Skeletal muscle satellite cell (primary cell): ENCODE measurements around the gene RPS17.

Experiments
- H3K27me3 ChIP-seq: 2 replicates; pipeline ENCODE4 v1.7.0; 2013; ENCODE audit warnings: low read length; ENCODE audit not compliant: control insufficient read depth, insufficient read depth
- H3K36me3 ChIP-seq: 2 replicates; pipeline ENCODE4 v1.7.0; 2013; ENCODE audit warnings: mild to moderate bottlenecking, control low read depth, low read length; ENCODE audit not compliant: insufficient read depth
- H3K4me1 ChIP-seq: 2 replicates; pipeline ENCODE4 v1.7.0; 2013; ENCODE audit warnings: low read length; ENCODE audit not compliant: control insufficient read depth, insufficient read depth
- H3K4me2 ChIP-seq: 2 replicates; pipeline ENCODE4 v1.7.0; 2013; ENCODE audit warnings: mild to moderate bottlenecking, low read length
- H3K4me3 ChIP-seq: 2 replicates; pipeline ENCODE4 v1.7.0; 2013; ENCODE audit warnings: low read length
- H3K9ac ChIP-seq: 2 replicates; pipeline ENCODE4 v1.7.0; 2013; ENCODE audit warnings: mild to moderate bottlenecking, low read depth, low read length, moderate library complexity
- H3K9me3 ChIP-seq: replicated peaks from 2 replicates; pipeline ENCODE4 v1.7.0; 2013; ENCODE audit warnings: mild to moderate bottlenecking, control low read depth, low read length

The RPS17 gene

DNA sequence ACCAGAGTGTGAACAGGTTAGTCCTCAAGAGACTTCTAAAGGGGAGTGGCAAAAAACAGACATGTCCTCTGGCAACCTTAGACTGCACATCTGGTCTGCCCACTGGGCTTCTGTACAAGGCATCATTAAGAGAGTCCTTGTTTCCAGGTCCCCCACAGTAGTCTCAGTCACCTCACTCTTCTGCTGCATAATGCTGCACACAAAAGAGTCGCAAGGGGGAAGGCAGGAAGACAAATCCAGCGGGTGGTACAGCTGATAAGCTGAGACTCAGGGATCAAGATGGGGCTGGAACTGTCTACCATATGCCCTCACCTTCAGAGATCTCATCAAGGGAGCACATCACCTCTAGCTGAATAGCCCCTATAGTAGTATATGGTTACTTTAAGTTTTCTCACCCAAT, 27.4 kb upstream of the RPS17 start:
- Histone ChIP-seq H3K27me3 (no peaks in the 10 kb centered on the region), H3K9ac (no peak overlapping the region), H3K4me3 (no peak overlapping the region), H3K9me3 (no peaks in the 10 kb centered on the region), H3K4me2 (no peak overlapping the region), H3K36me3 (no peaks in the 10 kb centered on the region), H3K4me1 (peaks cover 22% of the 10 kb centered on the region)

DNA sequence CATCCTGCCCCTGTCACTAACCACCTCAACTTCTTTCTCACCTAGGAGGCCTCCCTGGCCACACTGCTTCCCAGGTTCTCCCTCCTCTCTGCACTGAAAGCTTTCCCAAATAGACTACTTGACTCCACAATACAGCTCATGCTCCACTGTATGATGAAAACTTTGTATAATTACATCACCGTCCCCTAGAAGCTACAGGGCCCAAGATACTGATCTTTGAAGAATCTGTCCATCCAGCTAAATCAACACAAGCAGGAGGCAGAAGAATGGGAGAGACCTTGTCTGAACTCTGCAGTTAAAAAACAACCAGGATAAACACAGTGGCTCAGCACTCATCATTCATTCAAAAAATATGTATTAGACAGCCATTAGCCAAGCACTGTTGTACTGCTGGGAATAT, 26.4 kb upstream of the RPS17 start:
- Histone ChIP-seq H3K4me1 (peaks cover 14% of the 10 kb centered on the region), H3K4me3 (no peak overlapping the region), H3K4me2 (no peak overlapping the region), H3K36me3 (no peaks in the 10 kb centered on the region), H3K9ac (no peak overlapping the region), H3K27me3 (no peaks in the 10 kb centered on the region), H3K9me3 (no peaks in the 10 kb centered on the region)

DNA sequence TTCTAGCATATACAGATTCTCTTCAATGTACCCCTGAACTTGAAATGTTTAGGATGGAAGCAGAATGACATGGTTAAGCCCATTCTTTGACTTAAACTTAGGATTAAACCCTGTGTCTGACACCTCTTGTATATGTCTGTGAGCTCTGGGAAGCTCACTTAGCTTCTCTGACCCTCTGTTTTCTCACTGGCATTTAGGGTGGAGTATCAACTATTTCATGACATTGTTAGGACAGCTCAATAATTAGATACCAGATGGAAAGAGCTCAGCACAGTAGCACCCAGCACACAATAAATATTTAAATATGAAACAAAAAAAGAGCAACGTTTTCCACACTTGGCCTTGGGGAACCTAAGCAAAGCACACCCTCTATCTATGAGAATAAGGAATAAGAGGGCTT, 18.2 kb upstream of the RPS17 start:
- H3K4me1 ChIP-seq = peaks cover 11% of the 10 kb centered on the region
- H3K9ac ChIP-seq = no peak overlapping the region
- no peaks in the 10 kb centered on the region for H3K36me3 ChIP-seq
- H3K27me3 ChIP-seq = no peaks in the 10 kb centered on the region
- H3K9me3 ChIP-seq = no peaks in the 10 kb centered on the region
- no peak overlapping the region for H3K4me2 ChIP-seq
- no peak overlapping the region for H3K4me3 ChIP-seq

DNA sequence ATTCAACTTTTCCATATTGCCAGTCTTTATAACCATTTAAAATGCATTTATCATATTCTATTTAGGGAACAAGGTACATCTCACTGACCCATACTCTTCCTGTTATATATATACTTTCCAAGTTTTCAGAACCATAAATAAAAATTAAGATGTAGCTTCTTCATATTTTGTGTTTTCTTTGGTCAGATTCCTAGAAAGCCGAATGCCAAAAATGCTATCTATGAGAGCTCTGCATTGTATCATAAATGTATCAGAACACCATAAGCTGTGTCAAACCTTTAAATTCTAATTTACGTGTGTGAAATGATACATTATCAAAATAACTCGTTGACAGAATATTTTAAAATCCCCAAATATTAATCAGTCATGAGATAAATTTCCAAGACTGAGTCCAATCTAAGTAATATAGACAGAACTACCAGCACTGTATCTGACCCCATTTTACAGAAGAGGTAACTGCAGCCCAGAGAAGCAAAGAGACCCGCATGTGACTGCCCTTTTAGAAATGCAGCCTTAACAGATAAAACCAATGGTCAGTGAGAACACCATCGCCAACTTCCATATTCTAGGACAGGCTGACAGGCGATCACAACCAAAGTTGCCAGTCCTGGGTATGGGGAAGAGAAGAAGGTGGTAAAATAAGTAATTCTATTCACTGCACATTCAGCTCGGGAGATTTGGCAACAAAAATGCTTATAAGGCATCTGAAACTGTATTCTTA, 16.2 kb upstream of the RPS17 start:
- Histone ChIP-seq H3K36me3 (no peaks in the 10 kb centered on the region), H3K4me2 (no peak overlapping the region), H3K9me3 (no peaks in the 10 kb centered on the region), H3K4me3 (no peak overlapping the region), H3K27me3 (peaks cover 2% of the 10 kb centered on the region), H3K4me1 (peaks cover 11% of the 10 kb centered on the region), H3K9ac (no peak overlapping the region)

DNA sequence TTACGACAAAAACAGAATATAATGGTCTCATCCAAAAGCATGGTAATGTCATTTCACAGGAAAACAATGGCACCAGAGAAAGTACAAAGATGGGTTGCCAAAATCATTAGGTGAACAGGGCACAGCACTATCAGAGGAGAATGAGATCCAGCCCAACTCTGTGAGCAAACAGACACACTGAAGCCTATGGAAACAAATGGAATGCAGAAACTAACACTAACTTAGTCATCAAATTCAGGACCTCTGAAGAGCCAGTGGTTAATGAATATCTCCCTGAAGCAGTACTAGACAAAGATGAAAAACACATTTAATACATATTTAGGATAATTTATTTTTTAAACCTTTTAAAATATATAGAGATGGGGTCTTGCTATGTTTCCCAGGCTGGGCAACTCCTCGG, 14.6 kb upstream of the RPS17 start:
- peaks cover 11% of the 10 kb centered on the region for H3K4me1 ChIP-seq
- no peak overlapping the region for H3K4me2 ChIP-seq
- no peaks in the 10 kb centered on the region for H3K36me3 ChIP-seq
- no peaks in the 10 kb centered on the region for H3K9me3 ChIP-seq
- peaks cover 5% of the 10 kb centered on the region for H3K27me3 ChIP-seq
- no peak overlapping the region for H3K4me3 ChIP-seq
- H3K9ac ChIP-seq = no peak overlapping the region

DNA sequence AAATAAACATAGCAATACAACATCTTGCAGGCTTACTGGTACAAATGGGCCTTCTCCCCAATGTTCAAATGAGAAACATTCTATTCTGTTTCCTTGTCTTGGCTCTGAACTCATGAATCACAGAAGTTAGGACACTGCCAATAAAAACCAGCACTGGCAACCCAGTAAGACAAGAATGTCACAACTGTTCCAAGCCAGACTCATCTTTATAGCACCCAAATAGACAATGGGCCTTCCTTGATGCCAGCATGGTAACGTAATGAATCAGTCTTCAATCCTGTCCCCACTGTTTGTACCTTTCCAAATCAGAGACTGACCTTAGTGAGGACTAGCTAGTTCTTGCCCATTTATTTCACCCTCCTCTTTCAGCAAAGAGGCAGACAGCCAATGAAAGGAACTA, 14.1 kb upstream of the RPS17 start:
- peaks cover 11% of the 10 kb centered on the region for H3K4me1 ChIP-seq
- no peak overlapping the region for H3K4me3 ChIP-seq
- no peak overlapping the region for H3K9ac ChIP-seq

DNA sequence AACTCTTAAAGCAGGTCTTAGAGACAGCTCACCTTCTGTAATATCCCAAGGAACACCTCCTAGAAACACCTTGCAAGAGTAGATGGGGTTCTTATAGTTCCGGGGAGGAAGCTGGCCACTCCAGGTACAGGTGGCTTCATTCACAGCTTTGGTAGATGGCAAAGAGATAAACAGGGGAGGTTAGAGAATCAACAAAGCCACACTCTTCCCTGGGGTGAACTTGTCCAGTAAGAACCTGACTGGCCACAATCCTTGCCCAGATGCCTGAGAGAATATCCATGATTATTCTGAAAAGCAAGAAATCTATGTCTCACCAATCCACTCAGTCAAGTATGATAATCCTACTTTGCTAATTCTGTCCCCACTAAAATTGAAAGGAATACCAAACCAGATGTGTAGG, 13.6 kb upstream of the RPS17 start:
- Histone ChIP-seq H3K9me3 (no peaks in the 10 kb centered on the region), H3K27me3 (peaks cover 5% of the 10 kb centered on the region), H3K4me1 (peaks cover 11% of the 10 kb centered on the region), H3K4me3 (no peak overlapping the region), H3K4me2 (no peak overlapping the region), H3K36me3 (no peaks in the 10 kb centered on the region), H3K9ac (no peak overlapping the region)

More for the DNA sequence above, 14.1 kb upstream of the RPS17 start:
- no peaks in the 10 kb centered on the region for H3K36me3 ChIP-seq
- H3K9me3 ChIP-seq = no peaks in the 10 kb centered on the region
- H3K27me3 ChIP-seq = peaks cover 5% of the 10 kb centered on the region
- no peak overlapping the region for H3K4me2 ChIP-seq

DNA sequence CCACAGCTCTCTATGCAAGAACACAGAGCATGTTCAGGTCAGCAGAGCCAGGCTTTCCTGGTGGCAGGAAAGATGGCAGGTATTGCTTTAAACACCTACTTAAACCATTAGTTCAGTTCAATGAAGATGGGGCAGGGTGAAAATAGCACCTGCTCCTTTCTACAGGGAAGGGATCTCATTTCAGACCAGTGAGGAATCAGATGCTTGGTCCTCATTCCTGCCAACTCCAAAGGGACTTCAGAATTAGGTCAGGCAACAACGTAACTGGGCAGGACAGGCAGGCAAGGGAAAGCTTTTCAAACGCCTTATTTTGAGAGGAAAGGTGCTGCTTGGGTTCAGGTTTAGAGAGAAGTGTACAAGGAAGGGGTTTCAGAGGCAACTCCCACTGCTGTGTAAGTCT, 12.6 kb upstream of the RPS17 start:
- no peak overlapping the region for H3K4me3 ChIP-seq
- H3K9me3 ChIP-seq = no peaks in the 10 kb centered on the region
- H3K4me1 ChIP-seq = peaks cover 11% of the 10 kb centered on the region
- no peak overlapping the region for H3K9ac ChIP-seq
- peaks cover 5% of the 10 kb centered on the region for H3K27me3 ChIP-seq
- no peak overlapping the region for H3K4me2 ChIP-seq
- H3K36me3 ChIP-seq = no peaks in the 10 kb centered on the region

DNA sequence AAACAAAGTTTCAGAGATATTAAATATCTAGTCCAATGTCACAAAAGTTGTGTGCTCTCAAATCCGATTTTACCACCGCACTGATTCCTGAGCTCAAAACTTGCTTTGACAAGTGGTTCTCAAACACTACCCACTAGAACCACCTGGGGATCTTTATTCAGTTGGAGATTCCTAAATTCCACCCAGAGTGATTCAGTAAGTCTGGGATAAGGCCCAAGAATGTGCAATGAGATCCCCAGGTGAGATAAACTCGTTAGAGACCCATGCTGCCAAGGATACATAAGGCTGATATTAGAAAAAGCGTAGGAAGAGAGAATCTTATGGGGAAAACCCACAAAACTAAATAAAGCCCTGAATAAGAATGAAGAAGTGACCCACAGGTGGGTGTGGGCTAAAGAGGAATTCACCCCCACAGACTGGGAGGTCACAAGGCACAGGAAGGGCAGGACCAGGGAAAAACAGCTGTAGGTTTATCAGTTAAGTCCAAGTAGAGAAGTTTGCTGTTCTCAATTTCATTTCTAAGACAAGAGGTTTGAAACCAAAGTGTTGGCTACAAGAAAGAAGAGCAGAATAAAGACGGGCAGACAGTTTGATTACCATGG, 11.5 kb upstream of the RPS17 start:
- Histone ChIP-seq H3K4me1 (peaks cover 11% of the 10 kb centered on the region), H3K36me3 (no peaks in the 10 kb centered on the region), H3K27me3 (peaks cover 5% of the 10 kb centered on the region), H3K4me2 (no peak overlapping the region), H3K9me3 (no peaks in the 10 kb centered on the region), H3K4me3 (no peak overlapping the region), H3K9ac (no peak overlapping the region)

DNA sequence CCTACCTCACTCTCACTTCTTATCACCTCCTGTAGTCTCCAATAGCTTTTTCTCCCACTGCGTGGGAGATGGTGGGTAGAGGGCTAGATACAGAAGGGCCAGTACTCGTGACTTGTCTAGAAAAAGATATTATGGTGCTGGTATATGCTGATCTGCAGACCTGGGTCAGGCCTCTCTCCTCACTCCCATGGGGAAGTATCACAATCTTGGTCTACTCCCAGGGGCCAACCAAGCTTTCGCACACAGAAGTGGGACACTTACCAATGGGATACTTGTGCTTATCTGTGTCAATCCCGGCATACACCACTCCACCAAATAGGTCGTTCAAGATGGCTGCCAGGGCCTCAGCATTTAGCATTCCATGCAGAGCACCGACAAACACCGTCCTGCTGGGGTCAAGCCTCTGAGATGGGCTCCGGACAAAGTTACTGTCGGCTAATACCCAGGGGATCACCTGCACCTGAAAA, 9.0 kb upstream of the RPS17 start:
- Histone ChIP-seq H3K4me3 (no peak overlapping the region), H3K9ac (no peak overlapping the region), H3K36me3 (no peaks in the 10 kb centered on the region), H3K27me3 (peaks cover 5% of the 10 kb centered on the region), H3K4me1 (peaks cover 5% of the 10 kb centered on the region), H3K4me2 (no peak overlapping the region), H3K9me3 (no peaks in the 10 kb centered on the region)

DNA sequence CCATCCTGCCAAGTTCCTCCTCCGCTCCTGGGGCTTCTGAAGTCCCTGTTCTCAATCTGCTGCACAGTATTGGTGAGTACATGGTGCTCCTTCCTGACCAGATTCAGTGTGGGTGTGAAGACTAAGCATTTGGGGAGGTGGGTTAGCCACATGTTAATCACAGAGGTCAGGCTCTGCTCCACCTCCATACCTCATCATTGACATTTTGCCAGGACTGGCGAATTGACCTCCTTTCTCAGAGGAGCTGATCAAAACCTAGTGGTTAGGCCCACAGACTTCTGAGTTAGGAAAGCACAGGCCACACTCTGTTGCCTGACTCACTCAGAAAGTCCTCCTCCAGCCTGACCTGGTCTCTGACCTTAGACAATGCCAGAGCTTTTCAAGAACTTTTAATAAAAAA, 8.4 kb upstream of the RPS17 start:
- Histone ChIP-seq H3K9ac (no peak overlapping the region), H3K27me3 (peaks cover 5% of the 10 kb centered on the region), H3K36me3 (no peaks in the 10 kb centered on the region), H3K4me2 (no peak overlapping the region), H3K4me3 (no peak overlapping the region), H3K9me3 (no peaks in the 10 kb centered on the region), H3K4me1 (no peaks in the 10 kb centered on the region)

DNA sequence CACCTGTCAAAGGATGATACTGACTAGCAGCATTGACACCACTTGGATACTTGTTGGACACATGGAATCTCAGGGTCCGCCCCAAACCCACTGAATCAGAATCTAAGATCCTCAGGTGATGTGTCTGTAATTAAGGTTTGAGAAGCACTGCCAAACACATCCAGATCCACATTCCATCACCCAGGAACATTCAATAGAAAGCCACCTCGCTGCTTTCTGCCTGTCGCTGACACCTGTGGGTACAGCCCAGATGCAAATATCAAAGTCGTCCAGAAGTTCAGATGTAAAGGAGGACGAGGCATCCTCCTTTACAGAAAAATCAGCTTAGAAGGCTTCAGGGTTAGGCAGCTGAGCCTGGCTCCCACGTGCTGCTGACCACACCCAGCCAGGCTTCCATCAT, 5.2 kb upstream of the RPS17 start:
- Histone ChIP-seq H3K9me3 (no peaks in the 10 kb centered on the region), H3K4me1 (peaks cover 10% of the 10 kb centered on the region), H3K4me2 (no peak overlapping the region), H3K4me3 (no peak overlapping the region), H3K36me3 (no peaks in the 10 kb centered on the region), H3K27me3 (no peaks in the 10 kb centered on the region), H3K9ac (no peak overlapping the region)
